BLaER1 (cell line): ENCODE results near the gene NSD2.

Experiments
- H3K27ac ChIP-seq: shearing (Covaris generic); formaldehyde crosslinking; 2 replicates; pipeline ENCODE4 v1.8.1; 2022
- H3K27me3 ChIP-seq: shearing (Covaris generic); formaldehyde crosslinking; 2 replicates; pipeline ENCODE4 v1.8.1; 2022
- H3K36me3 ChIP-seq: shearing (Covaris generic); formaldehyde crosslinking; 2 replicates; pipeline ENCODE4 v1.8.1; 2022
- H3K4me1 ChIP-seq: shearing (Covaris generic); formaldehyde crosslinking; 2 replicates; pipeline ENCODE4 v1.8.1; 2022
- H3K4me2 ChIP-seq: shearing (Covaris generic); formaldehyde crosslinking; 2 replicates; pipeline ENCODE4 v1.8.1; 2022
- H3K4me3 ChIP-seq: shearing (Covaris generic); formaldehyde crosslinking; 2 replicates; pipeline ENCODE4 v1.8.1; 2022
- H3K9ac ChIP-seq: shearing (Covaris generic); formaldehyde crosslinking; 2 replicates; pipeline ENCODE4 v1.8.1; 2022
- H3K9me3 ChIP-seq: shearing (Covaris generic); formaldehyde crosslinking; 2 replicates; pipeline ENCODE4 v1.8.1; 2022
- H4K20me1 ChIP-seq: shearing (Covaris generic); formaldehyde crosslinking; 2 replicates; pipeline ENCODE4 v1.8.1; 2022
- Cebpa-rat ChIP-seq: shearing (Covaris generic); IDR thresholded peaks from 2 replicates; pipeline ENCODE4 v1.8.1; 2022

NSD2 gene

DNA sequence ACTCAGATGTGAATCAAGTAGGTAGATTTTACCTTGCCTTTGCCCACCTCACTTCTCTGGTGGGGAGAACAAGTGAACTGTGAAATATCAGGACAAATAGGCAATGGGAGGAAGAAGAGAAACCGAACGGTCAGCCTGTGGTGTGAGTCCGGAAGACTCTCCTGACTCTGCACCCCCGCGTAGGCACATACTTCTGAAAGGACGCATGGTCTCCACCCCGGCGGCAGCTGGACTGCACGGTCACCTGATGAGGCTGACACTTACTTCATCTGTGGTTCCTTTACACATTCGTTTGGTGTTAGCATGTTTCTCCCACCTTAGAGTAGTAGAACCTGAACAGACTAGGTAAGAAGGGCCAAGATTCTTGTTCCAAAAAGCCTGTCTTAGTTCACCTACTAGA, 79.2 kb downstream of the NSD2 start:
- Histone ChIP-seq H3K36me3 (peaks cover 100% of the 10 kb centered on the region), H4K20me1 (peaks cover 48% of the 10 kb centered on the region)

DNA sequence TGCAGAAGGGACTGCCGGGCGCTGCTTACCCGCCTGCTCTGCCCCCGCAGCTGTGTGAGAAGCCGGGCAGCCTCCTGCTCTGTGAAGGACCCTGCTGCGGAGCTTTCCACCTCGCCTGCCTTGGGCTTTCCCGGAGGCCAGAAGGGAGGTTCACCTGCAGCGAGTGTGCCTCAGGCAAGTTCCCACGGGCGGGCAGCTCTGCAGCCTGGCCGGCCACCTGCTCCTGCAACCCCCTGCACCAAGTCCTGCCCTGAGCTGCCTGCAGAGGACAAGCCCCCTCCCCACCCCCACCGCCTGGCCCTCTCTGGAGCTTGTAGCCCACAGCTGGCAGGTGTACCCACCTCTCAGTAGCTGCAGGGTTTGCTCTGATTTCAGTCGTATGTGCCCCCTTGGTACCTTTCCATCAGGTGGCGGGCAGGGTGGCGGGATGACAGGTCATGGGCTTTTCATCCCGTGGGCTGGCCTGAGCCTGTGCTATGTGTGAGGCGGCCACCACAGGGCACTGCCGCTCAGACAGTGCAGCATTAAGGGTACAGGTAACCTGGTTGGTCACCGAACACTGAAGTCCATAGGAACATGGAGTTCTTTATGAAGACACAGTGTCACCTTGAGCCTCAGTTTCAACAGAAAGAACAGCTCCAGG, 81.0 kb downstream of the NSD2 start:
- Histone ChIP-seq H3K4me1 (no peaks in the 10 kb centered on the region), H3K4me3 (no peak overlapping the region), H3K9me3 (no peaks in the 10 kb centered on the region), H4K20me1 (peaks cover 32% of the 10 kb centered on the region), H3K4me2 (no peak overlapping the region), H3K27ac (no peak overlapping the region), H3K27me3 (no peaks in the 10 kb centered on the region), H3K9ac (no peak overlapping the region), H3K36me3 (peaks cover 100% of the 10 kb centered on the region)
- no peak for TF ChIP-seq Cebpa-rat

More for the DNA sequence above, 79.2 kb downstream of the NSD2 start:
- H3K27ac ChIP-seq = no peak overlapping the region
- no peak overlapping the region for H3K4me3 ChIP-seq
- H3K27me3 ChIP-seq = no peaks in the 10 kb centered on the region
- no peak overlapping the region for H3K4me2 ChIP-seq
- TF ChIP-seq Cebpa-rat = no peak
- H3K9me3 ChIP-seq = no peaks in the 10 kb centered on the region
- no peaks in the 10 kb centered on the region for H3K4me1 ChIP-seq
- no peak overlapping the region for H3K9ac ChIP-seq

DNA sequence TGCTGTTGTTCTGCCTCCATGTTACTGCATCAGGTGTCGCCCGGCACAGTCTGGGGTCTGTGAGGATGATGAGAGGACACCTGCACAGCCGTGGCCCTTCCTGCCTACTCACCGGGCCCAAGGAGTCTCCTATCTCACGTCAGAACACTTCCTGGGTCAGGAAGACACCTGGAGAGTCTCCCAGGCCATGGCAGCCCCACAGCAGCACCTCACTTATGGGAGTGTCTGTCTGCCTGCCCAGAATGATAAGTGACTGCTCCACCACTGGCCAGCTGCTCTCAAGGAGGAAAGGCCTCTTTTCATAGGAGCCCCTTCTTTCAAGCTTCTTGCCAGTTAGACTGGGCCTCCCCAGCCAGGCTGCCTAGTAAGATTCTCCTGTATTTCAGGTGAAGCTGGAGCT, 81.5 kb downstream of the NSD2 start:
- Histone ChIP-seq H3K9me3 (no peaks in the 10 kb centered on the region), H3K4me3 (no peak overlapping the region), H3K4me2 (no peak overlapping the region), H3K36me3 (peaks cover 100% of the 10 kb centered on the region), H4K20me1 (peaks cover 30% of the 10 kb centered on the region), H3K9ac (no peak overlapping the region), H3K4me1 (no peaks in the 10 kb centered on the region), H3K27ac (no peak overlapping the region), H3K27me3 (no peaks in the 10 kb centered on the region)
- no peak for TF ChIP-seq Cebpa-rat

DNA sequence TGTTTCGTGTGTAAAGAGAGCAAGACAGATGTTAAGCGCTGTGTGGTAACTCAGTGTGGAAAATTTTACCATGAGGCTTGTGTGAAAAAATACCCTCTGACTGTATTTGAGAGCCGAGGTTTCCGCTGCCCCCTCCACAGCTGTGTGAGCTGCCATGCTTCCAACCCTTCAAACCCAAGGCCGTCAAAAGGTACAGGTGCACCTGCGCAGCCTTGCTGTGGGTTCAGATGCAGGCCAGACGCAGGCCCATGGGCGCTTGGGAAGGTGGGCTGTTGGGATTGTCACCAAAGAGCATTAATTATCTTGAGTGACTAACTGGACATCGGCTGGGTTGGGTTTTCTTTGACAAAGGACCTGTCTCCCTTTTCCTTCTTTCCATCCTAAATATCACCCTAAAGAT, 82.1 kb downstream of the NSD2 start:
- H3K27me3 ChIP-seq = no peaks in the 10 kb centered on the region
- H3K27ac ChIP-seq = no peak overlapping the region
- H3K9me3 ChIP-seq = no peaks in the 10 kb centered on the region
- no peak for TF ChIP-seq Cebpa-rat
- H3K4me2 ChIP-seq = no peak overlapping the region
- peaks cover 100% of the 10 kb centered on the region for H3K36me3 ChIP-seq
- H3K4me1 ChIP-seq = no peaks in the 10 kb centered on the region
- H4K20me1 ChIP-seq = peaks cover 30% of the 10 kb centered on the region
- H3K9ac ChIP-seq = no peak overlapping the region
- H3K4me3 ChIP-seq = no peak overlapping the region

DNA sequence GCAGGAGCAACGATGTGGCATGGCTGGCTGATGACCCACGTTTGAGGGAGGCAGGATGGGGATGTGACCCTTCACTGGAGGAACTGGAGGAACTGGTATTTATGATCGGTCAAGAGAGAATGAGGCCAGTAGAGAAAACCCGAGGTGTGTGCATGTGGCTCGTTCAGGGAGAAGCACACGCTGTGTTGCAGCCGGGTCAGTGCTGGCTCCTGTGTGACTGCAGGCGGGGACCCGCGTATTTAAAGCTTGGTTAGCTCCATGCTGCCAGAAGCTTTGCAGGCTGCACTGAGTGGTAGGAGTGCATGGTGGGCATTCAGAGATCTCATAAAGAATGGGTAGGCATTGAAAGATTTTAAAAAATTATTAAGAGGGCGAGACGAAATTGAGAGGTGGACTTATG, 85.4 kb downstream of the NSD2 start:
- no peak overlapping the region for H3K4me2 ChIP-seq
- peaks cover 100% of the 10 kb centered on the region for H3K36me3 ChIP-seq
- peaks cover 37% of the 10 kb centered on the region; the same call in 1 of the 2 replicates for H4K20me1 ChIP-seq
- no peaks in the 10 kb centered on the region for H3K9me3 ChIP-seq
- no peaks in the 10 kb centered on the region for H3K27me3 ChIP-seq
- no peak overlapping the region for H3K9ac ChIP-seq
- H3K4me3 ChIP-seq = no peak overlapping the region
- no peak overlapping the region for H3K27ac ChIP-seq
- TF ChIP-seq Cebpa-rat = no peak
- no peaks in the 10 kb centered on the region for H3K4me1 ChIP-seq

DNA sequence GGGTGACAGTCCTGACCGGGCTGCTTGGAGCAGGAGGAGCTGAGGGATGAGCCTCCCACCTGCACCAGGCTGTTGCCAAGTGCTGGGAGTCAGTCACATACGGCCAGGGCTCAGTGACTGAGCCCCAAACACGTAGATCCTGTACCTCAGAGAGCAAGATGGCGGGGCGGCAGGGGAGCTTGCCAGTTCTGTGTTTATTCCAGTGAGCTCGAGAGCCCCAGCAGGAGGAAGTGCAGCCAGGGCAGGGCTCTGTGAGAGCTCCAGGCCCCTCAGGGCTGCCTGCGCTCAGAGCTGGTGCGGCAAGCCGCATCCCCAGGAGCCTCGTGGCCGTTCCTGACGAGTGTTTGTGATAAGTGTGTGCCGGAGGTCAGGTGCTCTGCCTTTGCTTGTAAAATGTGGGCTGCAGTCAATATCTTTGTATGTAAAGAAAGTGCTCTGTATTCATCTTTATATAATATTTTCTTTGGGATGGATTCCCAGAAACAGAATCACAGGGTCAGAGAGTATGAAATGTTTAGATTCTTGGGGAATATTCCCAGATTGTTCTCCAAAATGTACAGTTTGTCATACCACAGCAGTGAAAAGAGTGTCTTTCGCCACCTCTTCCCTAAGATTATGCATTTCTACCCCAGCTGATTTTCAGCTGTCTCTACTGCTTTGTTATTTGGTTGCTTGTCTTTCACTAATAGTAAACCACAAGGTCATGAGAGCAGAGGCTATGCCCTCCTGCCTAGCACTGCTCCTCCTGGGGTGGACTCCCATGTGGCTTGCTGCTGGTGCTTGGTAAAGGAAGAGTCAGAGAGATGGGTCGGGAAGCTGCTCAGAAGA, 87.3 kb downstream of the NSD2 start:
- Histone ChIP-seq H3K4me1 (no peaks in the 10 kb centered on the region), H3K27me3 (no peaks in the 10 kb centered on the region), H3K9ac (no peak overlapping the region), H3K4me2 (no peak overlapping the region), H3K4me3 (no peak overlapping the region), H3K36me3 (peaks cover 100% of the 10 kb centered on the region), H3K27ac (no peak overlapping the region), H3K9me3 (no peaks in the 10 kb centered on the region), H4K20me1 (peaks cover 43% of the 10 kb centered on the region; the same call in 1 of the 2 replicates)
- TF ChIP-seq Cebpa-rat = no peak

DNA sequence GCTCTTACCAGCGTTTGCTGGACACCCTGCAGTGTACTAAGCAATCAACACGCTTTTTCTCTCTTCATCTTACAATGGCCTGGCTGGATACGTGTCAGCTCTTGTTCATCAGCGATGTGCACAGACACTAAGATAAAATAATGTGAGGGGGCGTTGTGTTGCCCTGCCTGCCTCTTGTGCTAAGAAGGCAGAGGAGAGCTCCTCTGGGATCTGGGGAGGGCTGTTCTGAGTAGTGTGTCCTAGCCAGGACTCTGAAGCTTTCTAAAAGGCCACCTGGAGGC, 87.9 kb downstream of the NSD2 start:
- no peak overlapping the region for H3K9ac ChIP-seq
- H3K4me3 ChIP-seq = no peak overlapping the region
- H3K27ac ChIP-seq = no peak overlapping the region
- H3K36me3 ChIP-seq = peaks cover 100% of the 10 kb centered on the region
- H3K4me1 ChIP-seq = no peaks in the 10 kb centered on the region
- H4K20me1 ChIP-seq = peaks cover 47% of the 10 kb centered on the region; the same call in 1 of the 2 replicates
- no peaks in the 10 kb centered on the region for H3K27me3 ChIP-seq
- no peak overlapping the region for H3K4me2 ChIP-seq
- H3K9me3 ChIP-seq = no peaks in the 10 kb centered on the region
- TF ChIP-seq Cebpa-rat = no peak

DNA sequence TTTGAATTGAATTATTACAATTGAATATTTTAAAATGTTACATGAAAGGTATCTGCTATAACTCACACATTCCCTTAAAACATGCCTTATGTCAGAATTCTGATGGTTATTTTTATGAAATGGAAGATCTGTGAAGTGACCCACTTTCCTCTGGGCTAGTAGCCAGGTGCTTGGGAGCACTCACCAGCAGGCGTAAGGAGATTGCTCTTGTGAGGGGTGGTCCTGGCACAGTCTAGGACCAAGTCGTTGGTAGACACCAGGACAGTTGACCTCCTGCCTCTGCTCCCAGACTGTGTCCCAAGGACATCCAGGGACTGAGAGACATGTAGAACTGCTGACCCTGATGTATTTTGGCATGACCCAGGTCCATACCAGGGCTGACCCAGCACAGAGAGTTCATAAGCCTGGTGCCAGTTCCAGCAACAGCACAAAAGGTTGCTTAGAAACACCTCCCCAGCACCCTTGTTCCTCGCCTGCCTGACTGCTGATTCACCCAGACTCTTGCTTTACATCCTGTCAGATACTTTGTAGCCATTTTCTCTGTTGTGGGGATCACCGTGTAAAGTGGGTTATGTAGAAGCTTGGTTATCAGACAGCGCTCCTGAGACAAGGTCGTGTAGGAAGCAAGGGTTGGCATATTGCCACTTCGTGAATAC, 89.1 kb downstream of the NSD2 start:
- no peaks in the 10 kb centered on the region for H3K4me1 ChIP-seq
- peaks cover 47% of the 10 kb centered on the region; the same call in 1 of the 2 replicates for H4K20me1 ChIP-seq
- no peaks in the 10 kb centered on the region for H3K27me3 ChIP-seq
- TF ChIP-seq Cebpa-rat = no peak
- H3K9ac ChIP-seq = no peak overlapping the region
- no peaks in the 10 kb centered on the region for H3K9me3 ChIP-seq
- no peak overlapping the region for H3K4me2 ChIP-seq
- H3K36me3 ChIP-seq = peaks cover 100% of the 10 kb centered on the region
- H3K27ac ChIP-seq = no peak overlapping the region
- H3K4me3 ChIP-seq = no peak overlapping the region

DNA sequence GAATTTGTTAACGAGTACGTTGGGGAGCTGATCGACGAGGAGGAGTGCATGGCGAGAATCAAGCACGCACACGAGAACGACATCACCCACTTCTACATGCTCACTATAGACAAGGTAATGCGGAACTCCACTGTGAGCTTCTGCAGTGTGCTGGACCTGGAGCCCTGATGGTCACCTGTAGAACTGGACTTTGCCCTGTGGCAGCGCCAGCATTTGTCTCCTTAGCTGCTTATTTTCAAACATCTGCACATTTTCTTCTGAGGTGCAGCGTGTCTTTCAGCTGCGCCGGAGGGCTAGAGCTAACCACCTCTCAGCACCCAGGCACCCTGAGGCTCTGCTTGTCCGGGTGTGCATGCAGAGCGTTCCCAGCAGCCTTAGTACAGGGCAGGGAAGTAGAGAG, 89.8 kb downstream of the NSD2 start:
- Histone ChIP-seq H3K4me1 (no peaks in the 10 kb centered on the region), H3K27me3 (no peaks in the 10 kb centered on the region), H3K4me3 (no peak overlapping the region), H3K9ac (no peak overlapping the region), H3K36me3 (peaks cover 100% of the 10 kb centered on the region), H3K4me2 (no peak overlapping the region), H3K9me3 (no peaks in the 10 kb centered on the region), H4K20me1 (peaks cover 47% of the 10 kb centered on the region; the same call in 1 of the 2 replicates), H3K27ac (no peak overlapping the region)
- no peak for TF ChIP-seq Cebpa-rat

DNA sequence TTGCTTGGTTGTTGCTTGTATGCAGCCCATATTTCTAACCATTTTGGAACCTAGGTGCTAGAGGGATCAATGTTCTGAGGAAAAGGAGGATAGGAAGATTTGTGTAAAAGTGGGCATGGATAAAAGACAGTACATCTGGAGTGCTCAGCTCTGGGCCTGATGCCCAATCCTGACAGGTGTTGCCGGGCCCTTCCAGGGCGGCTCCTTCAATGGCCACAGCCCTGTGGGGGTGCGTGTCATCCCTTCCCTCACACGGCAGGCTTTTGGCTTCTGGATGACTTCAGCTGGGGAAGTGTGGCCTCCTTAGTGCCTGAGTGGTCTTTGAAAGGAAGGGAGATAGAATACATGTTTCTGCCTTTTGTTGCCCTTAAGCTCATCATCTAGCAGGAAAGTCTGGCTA, 90.4 kb downstream of the NSD2 start:
- Histone ChIP-seq H4K20me1 (peaks cover 47% of the 10 kb centered on the region; the same call in 1 of the 2 replicates), H3K4me2 (no peak overlapping the region), H3K4me1 (no peaks in the 10 kb centered on the region), H3K36me3 (peaks cover 99% of the 10 kb centered on the region), H3K27ac (no peak overlapping the region), H3K9ac (no peak overlapping the region), H3K4me3 (no peak overlapping the region), H3K27me3 (no peaks in the 10 kb centered on the region), H3K9me3 (no peaks in the 10 kb centered on the region)
- TF ChIP-seq Cebpa-rat = no peak
